ENCODE measurements around the gene EVX2.
A peak's percentile ranks its signal among the peaks of the same experiment; 100 is the strongest.

EVX2 gene

GRCh38 chr2:176121190-176122051 is 37.7 kb upstream of the EVX2 start:
- no peak overlapping the region for H3K27ac ChIP-seq
- TF ChIP-seq, protein P1, sequence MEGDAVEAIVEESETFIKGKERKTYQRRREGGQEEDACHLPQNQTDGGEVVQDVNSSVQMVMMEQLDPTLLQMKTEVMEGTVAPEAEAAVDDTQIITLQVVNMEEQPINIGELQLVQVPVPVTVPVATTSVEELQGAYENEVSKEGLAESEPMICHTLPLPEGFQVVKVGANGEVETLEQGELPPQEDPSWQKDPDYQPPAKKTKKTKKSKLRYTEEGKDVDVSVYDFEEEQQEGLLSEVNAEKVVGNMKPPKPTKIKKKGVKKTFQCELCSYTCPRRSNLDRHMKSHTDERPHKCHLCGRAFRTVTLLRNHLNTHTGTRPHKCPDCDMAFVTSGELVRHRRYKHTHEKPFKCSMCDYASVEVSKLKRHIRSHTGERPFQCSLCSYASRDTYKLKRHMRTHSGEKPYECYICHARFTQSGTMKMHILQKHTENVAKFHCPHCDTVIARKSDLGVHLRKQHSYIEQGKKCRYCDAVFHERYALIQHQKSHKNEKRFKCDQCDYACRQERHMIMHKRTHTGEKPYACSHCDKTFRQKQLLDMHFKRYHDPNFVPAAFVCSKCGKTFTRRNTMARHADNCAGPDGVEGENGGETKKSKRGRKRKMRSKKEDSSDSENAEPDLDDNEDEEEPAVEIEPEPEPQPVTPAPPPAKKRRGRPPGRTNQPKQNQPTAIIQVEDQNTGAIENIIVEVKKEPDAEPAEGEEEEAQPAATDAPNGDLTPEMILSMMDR (IDR thresholded peaks at IDR 0.05): no peak
- TF ChIP-seq ZFX (IDR thresholded peaks at IDR 0.05; ENCODE audit: borderline replicate concordance): no peak

DNA sequence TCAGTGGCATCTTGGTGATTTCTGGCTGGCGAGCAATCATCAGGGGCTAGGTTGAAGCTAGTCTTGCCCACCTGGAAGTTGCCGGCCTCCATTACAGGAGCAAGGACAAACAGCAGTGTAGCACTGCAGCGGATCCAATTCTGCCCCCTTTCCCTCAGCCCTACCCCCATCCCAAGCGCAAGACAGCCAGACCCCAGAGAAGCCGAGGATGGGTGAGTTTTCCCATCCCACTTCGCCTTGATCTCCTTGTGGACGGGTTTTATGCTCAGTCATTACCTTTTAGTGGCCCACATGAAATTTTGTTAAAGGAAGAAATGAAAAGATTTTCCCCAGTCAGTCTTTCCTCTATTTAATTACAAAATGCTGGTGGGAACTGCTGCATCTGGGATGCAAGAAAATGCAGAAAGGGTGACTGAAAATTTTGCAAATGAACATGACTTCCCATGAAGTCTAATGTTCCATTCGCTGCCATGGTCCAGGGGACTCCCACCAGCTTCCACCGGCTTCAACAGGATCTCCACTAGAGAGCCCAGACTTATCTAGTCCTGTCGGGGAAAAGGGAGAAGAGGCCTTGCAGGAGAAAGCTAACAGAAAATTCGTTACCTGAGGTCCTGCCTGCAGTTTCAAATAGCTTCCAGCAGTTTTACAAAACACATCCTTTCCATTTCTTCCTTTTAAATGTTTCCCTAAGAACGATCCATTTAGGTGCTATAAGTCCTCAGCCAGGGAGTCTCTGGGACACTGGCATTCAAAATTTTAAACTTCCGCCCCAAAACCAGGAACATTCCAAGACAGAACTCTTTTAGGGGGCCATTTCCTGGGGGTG is 36.8 kb upstream of the EVX2 start:
- TF ChIP-seq ZFX (IDR thresholded peaks at IDR 0.05; ENCODE audit: borderline replicate concordance): no peak
- TF ChIP-seq, protein P1 (IDR thresholded peaks at IDR 0.05): no peak
- H3K27ac ChIP-seq: no peak overlapping the region

DNA sequence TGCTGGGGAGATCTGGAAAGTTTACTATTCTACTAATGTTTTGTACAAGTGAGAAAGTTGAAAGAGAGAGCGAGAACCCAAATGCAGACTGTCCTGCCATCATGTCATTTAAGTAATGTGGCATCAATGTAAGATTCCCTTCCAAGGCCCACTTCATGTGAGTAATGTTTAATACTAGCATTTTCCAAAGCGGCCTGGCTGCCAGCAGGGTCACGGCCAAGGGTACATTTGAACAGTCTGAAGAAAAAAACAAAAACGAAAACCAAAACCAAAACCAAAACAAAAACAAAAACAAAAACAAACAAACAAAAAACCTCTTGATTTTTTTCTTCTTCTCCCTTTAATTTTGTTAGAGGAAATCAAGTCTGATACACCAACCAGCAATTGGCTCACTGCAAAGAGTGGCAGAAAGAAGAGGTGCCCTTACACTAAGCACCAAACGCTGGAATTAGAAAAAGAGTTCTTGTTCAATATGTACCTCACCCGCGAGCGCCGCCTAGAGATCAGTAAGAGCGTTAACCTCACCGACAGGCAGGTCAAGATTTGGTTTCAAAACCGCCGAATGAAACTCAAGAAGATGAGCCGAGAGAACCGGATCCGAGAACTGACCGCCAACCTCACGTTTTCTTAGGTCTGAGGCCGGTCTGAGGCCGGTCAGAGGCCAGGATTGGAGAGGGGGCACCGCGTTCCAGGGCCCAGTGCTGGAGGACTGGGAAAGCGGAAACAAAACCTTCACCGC is 35.0 kb upstream of the EVX2 start:
- H3K27ac ChIP-seq: no peak overlapping the region
- TF ChIP-seq, protein P1 (IDR thresholded peaks at IDR 0.05): peak; percentile 75
- no peak for TF ChIP-seq ZFX (IDR thresholded peaks at IDR 0.05; ENCODE audit: borderline replicate concordance)

GRCh38 chr2:176117823-176118371 is 34.1 kb upstream of the EVX2 start:
- no peak for TF ChIP-seq ZFX (IDR thresholded peaks at IDR 0.05; ENCODE audit: borderline replicate concordance)
- TF ChIP-seq, protein P1 (IDR thresholded peaks at IDR 0.05): no peak
- no peak overlapping the region for H3K27ac ChIP-seq

GRCh38 chr2:176117162-176117822 is 33.5 kb upstream of the EVX2 start:
- H3K27ac ChIP-seq: no peak overlapping the region
- no peak for TF ChIP-seq ZFX (IDR thresholded peaks at IDR 0.05; ENCODE audit: borderline replicate concordance)
- TF ChIP-seq, protein P1 (IDR thresholded peaks at IDR 0.05): no peak

Data from 22Rv1 (cell line).